ENCODE measurements around the gene METTL2A.
A peak's percentile ranks its signal among the peaks of the same experiment; 100 is the strongest.
"Not testable (repeated sequence)": the region's sequence is repeated elsewhere in the genome, so short reads cannot be mapped to it uniquely, and the experiment has no call there.

The METTL2A gene

GRCh38 chr17:62423647-62424461 is at the start of gene METTL2A:
Gene METTL2A (plus strand): TSS chr17:62423897. CDS start chr17:62423903, 6 bp downstream.
- DNase-seq (ENCODE audit: low spot score), result peak; percentile 82

GRCh38 chr17:62380253-62380652 is 43.4 kb upstream of the METTL2A start, which contains the start of gene EFCAB3:
Gene EFCAB3 (plus strand): TSS chr17:62380553. CDS start chr17:62382980, 2,427 bp downstream.
- DNase-seq (ENCODE audit: low spot score), result no peak

- no peak for DNase-seq (ENCODE audit: low spot score)
These were observed 42.1 kb upstream of the METTL2A start for GRCh38 chr17:62381561-62381960.

- no peak for DNase-seq (ENCODE audit: low spot score)
These were observed 34.8 kb upstream of the METTL2A start for GRCh38 chr17:62388856-62389255.

GRCh38 chr17:62392908-62393307 is 30.8 kb upstream of the METTL2A start:
- no peak for DNase-seq (ENCODE audit: low spot score)

- DNase-seq (ENCODE audit: low spot score), result no peak
These were observed 24.8 kb upstream of the METTL2A start for GRCh38 chr17:62398891-62399290.

GRCh38 chr17:62405451-62405850 is 18.2 kb upstream of the METTL2A start:
- no peak for DNase-seq (ENCODE audit: low spot score)

GRCh38 chr17:62413090-62413489 is 10.6 kb upstream of the METTL2A start:
- DNase-seq (ENCODE audit: low spot score), result not testable (repeated sequence)

GRCh38 chr17:62426214-62426613 is 2.5 kb downstream of the METTL2A start:
- DNase-seq (ENCODE audit: low spot score), result not testable (repeated sequence)

GRCh38 chr17:62435251-62435650 is 11.6 kb downstream of the METTL2A start:
- not testable (repeated sequence) for DNase-seq (ENCODE audit: low spot score)

GRCh38 chr17:62441181-62441580 is 17.5 kb downstream of the METTL2A start:
- not testable (repeated sequence) for DNase-seq (ENCODE audit: low spot score)

- no peak for DNase-seq (ENCODE audit: low spot score)
These were observed 20.4 kb downstream of the METTL2A start for GRCh38 chr17:62444063-62444462.

GRCh38 chr17:62445791-62446190 is 22.1 kb downstream of the METTL2A start:
- not testable (repeated sequence) for DNase-seq (ENCODE audit: low spot score)

GRCh38 chr17:62452195-62452594 is 28.5 kb downstream of the METTL2A start:
- DNase-seq (ENCODE audit: low spot score), result not testable (repeated sequence)

GRCh38 chr17:62453041-62453440 is 29.3 kb downstream of the METTL2A start:
- DNase-seq (ENCODE audit: low spot score), result not testable (repeated sequence)

GRCh38 chr17:62453656-62454055 is 30.0 kb downstream of the METTL2A start:
- not testable (repeated sequence) for DNase-seq (ENCODE audit: low spot score)

- DNase-seq (ENCODE audit: low spot score), result not testable (repeated sequence)
These were observed 30.4 kb downstream of the METTL2A start for GRCh38 chr17:62454111-62454510.

- DNase-seq (ENCODE audit: low spot score), result no peak
These were observed 32.3 kb downstream of the METTL2A start for GRCh38 chr17:62456016-62456415.

- not testable (repeated sequence) for DNase-seq (ENCODE audit: low spot score)
These were observed 34.8 kb downstream of the METTL2A start for GRCh38 chr17:62458483-62458882.

GRCh38 chr17:62464422-62464821 is 40.7 kb downstream of the METTL2A start:
- not testable (repeated sequence) for DNase-seq (ENCODE audit: low spot score)

GRCh38 chr17:62465271-62465670 is 41.6 kb downstream of the METTL2A start:
- DNase-seq (ENCODE audit: low spot score), result not testable (repeated sequence)

GRCh38 chr17:62470666-62471379 is 47.1 kb downstream of the METTL2A start:
- DNase-seq (ENCODE audit: low spot score), result peak; percentile 76

- not testable (repeated sequence) for DNase-seq (ENCODE audit: low spot score)
These were observed 47.7 kb downstream of the METTL2A start for GRCh38 chr17:62471380-62471880.

All from CD4-positive, alpha-beta T cell treated with Interleukin-15 for 4 hours (primary cell).